HCT116 (cell line): ENCODE data around the gene TACO1. TPM values are rescaled to one million over a fixed set of nuclear protein-coding genes. Genes with fewer than 3 reads are reported as not detected.

Experiments used
- ATAC-seq: fragments of 200-7000 bp; cut with Tn5 transposase; 2 replicates; pipeline ENCODE4 v1.9.1; 2020; ENCODE audit warnings: mild to moderate bottlenecking, moderate library complexity
- BruUV-seq: library from RNA; stranded (reverse); fragments of 400-500 nt; replicated peaks from 2 replicates; lab custom pipeline; 2021; lab: Mats Ljungman, UMichigan
- CTCF ChIA-PET: fragments of 300-600 bp; sonication (Branson Sonifier 250); formaldehyde crosslinking; loops from one replicate; lab custom pipeline; 2021; ENCODE audit warnings: antibody characterized with exemption; lab: Charles Lee
- POLR2A ChIA-PET: fragments of 300-600, 350-600 bp; sonication (Branson Sonifier 250); formaldehyde crosslinking; loops from one replicate; lab custom pipeline; 2021; ENCODE audit warnings: antibody characterized with exemption; lab: Charles Lee
- RAD21 ChIA-PET, 2 experiments: fragments of 300-600 bp; sonication (Branson Sonifier 250); formaldehyde crosslinking; loops; one replicate each; lab custom pipeline; 2023; ENCODE audit warnings: low total read pairs in 2 of 2; ENCODE audit not compliant: uncharacterized antibody in 2 of 2, unreplicated experiment in 2 of 2, low non-redundant PET in 1 of 2; lab: Charles Lee
- DNase-seq: peaks from one replicate; pipeline ENCODE4 v3.0.0-alpha.2; 2010; ENCODE audit warnings: low read depth, low spot score
- H2AFZ ChIP-seq: fragments of 200-600 bp; shearing (Covaris generic), sonication (generic); 2 replicates; pipeline ENCODE4 v1.6.1; 2017; ENCODE audit warnings: low read depth, mixed run types, mixed read lengths, antibody characterized with exemption, low read length; ENCODE audit not compliant: poor library complexity, severe bottlenecking
- H3K27ac ChIP-seq: 2 replicates; pipeline ENCODE4 v1.5.1; 2012; ENCODE audit warnings: low read depth, low read length
- H3K27me3 ChIP-seq: fragments of 200-600 bp; sonication (generic); 2 replicates; pipeline ENCODE4 v1.6.1; 2016; ENCODE audit warnings: mixed run types, low read length, mixed read lengths; ENCODE audit not compliant: insufficient read depth
- H3K36me3 ChIP-seq, 2 experiments: fragments of 200-500 bp in 1 of 2; fragments of 200-600 bp in 1 of 2; sonication (Bioruptor generic) in 1 of 2; sonication (generic) in 1 of 2; 2 replicates each; pipeline versions ENCODE4 v1.5.1 to v1.6.1; 2014 to 2016; ENCODE audit warnings: low read length in 2 of 2, inconsistent platforms in 1 of 2, mixed read lengths in 1 of 2, mixed run types in 1 of 2; ENCODE audit not compliant: insufficient read depth in 2 of 2, control insufficient read depth in 1 of 2
- H3K4me1 ChIP-seq, 2 experiments: fragments of 200-600 bp in 1 of 2; sonication (generic) in 1 of 2; 2 replicates each; pipeline versions ENCODE4 v1.5.1 to v1.6.1; 2012 to 2017; ENCODE audit warnings: low read length in 2 of 2, inconsistent platforms in 1 of 2, mild to moderate bottlenecking in 1 of 2, mixed read lengths in 1 of 2, mixed run types in 1 of 2, moderate library complexity in 1 of 2; ENCODE audit not compliant: insufficient read depth in 2 of 2, control insufficient read depth in 1 of 2
- H3K4me2 ChIP-seq: fragments of 200-600 bp; sonication (generic); 2 replicates; pipeline ENCODE4 v1.6.1; 2017; ENCODE audit warnings: mixed run types, low read length, mixed read lengths
- H3K4me3 ChIP-seq, 2 experiments: fragments of 200-600 bp in 1 of 2; sonication (generic) in 1 of 2; replicated peaks in 1 of 2; 2 replicates each; pipeline ENCODE4 v1.5.1; 2011 to 2016; ENCODE audit warnings: low read length in 2 of 2, control low read depth in 1 of 2, low read depth in 1 of 2, mild to moderate bottlenecking in 1 of 2, mixed read lengths in 1 of 2, mixed run types in 1 of 2
- H3K79me2 ChIP-seq: fragments of 200-600 bp; sonication (generic); 2 replicates; pipeline ENCODE4 v1.6.1; 2017; ENCODE audit warnings: mild to moderate bottlenecking, mixed run types, low read length, moderate library complexity, mixed read lengths; ENCODE audit not compliant: insufficient read depth
- H3K9ac ChIP-seq: fragments of 200-600 bp; sonication (generic); 2 replicates; pipeline ENCODE4 v1.6.1; 2016; ENCODE audit warnings: low read length, mixed read lengths
- H3K9me2 ChIP-seq: fragments of 200-600 bp; sonication (generic), shearing (Covaris generic); 2 replicates; pipeline ENCODE4 v1.6.1; 2017; ENCODE audit warnings: mixed run types, mild to moderate bottlenecking, moderate library complexity; ENCODE audit not compliant: insufficient read depth
- H3K9me3 ChIP-seq, 2 experiments: fragments of 200-500 bp in 1 of 2; fragments of 200-600 bp in 1 of 2; sonication (Bioruptor generic) in 1 of 2; sonication (generic) in 1 of 2; 2 replicates each; pipeline ENCODE4 v1.6.1; 2014 to 2017; ENCODE audit warnings: low read length in 2 of 2, mixed read lengths in 2 of 2, inconsistent platforms in 1 of 2, low read depth in 1 of 2, mild to moderate bottlenecking in 1 of 2, mixed run types in 1 of 2, moderate library complexity in 1 of 2; ENCODE audit not compliant: control insufficient read depth in 1 of 2, insufficient read depth in 1 of 2
- H4K20me1 ChIP-seq: fragments of 200-600 bp; sonication (generic), shearing (Covaris generic); 2 replicates; pipeline ENCODE4 v1.6.1; 2017; ENCODE audit warnings: mixed run types, mild to moderate bottlenecking, moderate library complexity; ENCODE audit not compliant: insufficient read depth
- CTCF ChIP-seq, 3 experiments: fragments of 200-600 bp in 1 of 3; sonication (generic) in 1 of 3; IDR thresholded peaks in 2 of 3; conservative IDR thresholded peaks in 1 of 3; 2 replicates each; pipeline ENCODE4 v1.5.1; 2012 to 2017; ENCODE audit warnings: low read depth in 2 of 3, low read length in 2 of 3, antibody characterized with exemption in 1 of 3, borderline replicate concordance in 1 of 3, control low read depth in 1 of 3, mild to moderate bottlenecking in 1 of 3, mixed read lengths in 1 of 3, mixed run types in 1 of 3, moderate library complexity in 1 of 3; ENCODE audit not compliant: insufficient read depth in 1 of 3
- EZH2 ChIP-seq: fragments of 200-600 bp; sonication (generic); IDR thresholded peaks from 2 replicates; pipeline ENCODE4 v1.6.1; 2017; ENCODE audit warnings: antibody characterized with exemption, mixed run types
- EZH2phosphoT487 ChIP-seq: fragments of 200-600 bp; IDR thresholded peaks from 2 replicates; pipeline ENCODE4 v1.6.1; 2018; ENCODE audit warnings: antibody characterized with exemption, borderline replicate concordance
- POLR2A ChIP-seq: IDR thresholded peaks from 2 replicates; pipeline ENCODE4 v1.7.0; 2011; ENCODE audit warnings: borderline replicate concordance; ENCODE audit not compliant: insufficient read depth, insufficient read length; ENCODE audit errors: extremely low read depth
- POLR2AphosphoS5 ChIP-seq: IDR thresholded peaks from 2 replicates; pipeline ENCODE4 v1.6.1; 2011; ENCODE audit warnings: mild to moderate bottlenecking, low read depth, low read length, moderate library complexity
- REST ChIP-seq: IDR thresholded peaks from 2 replicates; pipeline ENCODE4 v1.6.1; 2012; ENCODE audit warnings: low read depth
- SIN3A ChIP-seq: IDR thresholded peaks from 2 replicates; pipeline ENCODE4 v1.6.1; 2012; ENCODE audit warnings: low read depth
- TCF7L2 ChIP-seq: IDR thresholded peaks from 2 replicates; pipeline ENCODE4 v1.7.0; 2011; ENCODE audit warnings: borderline replicate concordance, inconsistent platforms; ENCODE audit not compliant: insufficient read depth, insufficient read length; ENCODE audit errors: extremely low read depth
- YY1 ChIP-seq: IDR thresholded peaks from 2 replicates; pipeline ENCODE4 v1.6.1; 2011; ENCODE audit warnings: low read length, low read depth, moderate library complexity, mild to moderate bottlenecking; ENCODE audit not compliant: insufficient replicate concordance; ENCODE audit errors: extremely low read depth
- ZBTB33 ChIP-seq: IDR thresholded peaks from 2 replicates; pipeline ENCODE4 v1.6.1; 2011; ENCODE audit warnings: mild to moderate bottlenecking, low read length, moderate library complexity; ENCODE audit not compliant: insufficient replicate concordance; ENCODE audit errors: extremely low read depth
- ZFX ChIP-seq: fragments of 450-650 bp; IDR thresholded peaks from 2 replicates; pipeline ENCODE4 v1.6.1; 2017
- ZNF274 ChIP-seq: fragments of 200-500 bp; sonication (Bioruptor generic); IDR thresholded peaks from 2 replicates; pipeline ENCODE4 v1.6.1; 2014; ENCODE audit warnings: mild to moderate bottlenecking, low read depth, low read length, inconsistent platforms
- intact Hi-C: fragments of 100-400 bp; cut with micrococcal nuclease; formaldehyde crosslinking; loops from 2 replicates; pipeline ENCODE4 v1.10.0; 2022
- total RNA-seq: library from RNA; stranded (reverse); gene quantifications from one replicate; pipeline ENCODE4 v1.2.1, GENCODE V29; 2021; ENCODE audit not compliant: unreplicated experiment

Gene TACO1
- total RNA-seq, 1 experiment from 2014 or later = 39.6 TPM

- RAD21 ChIA-PET = no interaction called here
- Histone ChIP-seq H3K36me3 (no peaks in the 10 kb centered on the region), H4K20me1 (no peaks in the 10 kb centered on the region), H3K4me2 (no peak overlapping the region), H3K79me2 (no peaks in the 10 kb centered on the region), H2AFZ (no peak overlapping the region), H3K9ac (no peak overlapping the region), H3K4me1 (no peaks in the 10 kb centered on the region), H3K9me3 (no peaks in the 10 kb centered on the region), H3K9me2 (no peaks in the 10 kb centered on the region), H3K27me3 (no peaks in the 10 kb centered on the region), H3K4me3 (no peak overlapping the region), H3K27ac (no peak overlapping the region)
- intact Hi-C loops = no loop called here
- no peak for ATAC-seq
- POLR2A ChIA-PET = no interaction called here
- BruUV-seq = no TSS peak
- CTCF ChIA-PET = interaction anchor here (1.1 to 2.5 kb wide), 2 partner anchors 22 to 209 kb away, joined by 4 to 8 read pairs; no protein-coding TSS in a partner anchor
- TF ChIP-seq POLR2A (no peak), ZBTB33 (no peak)
- no peak for DNase-seq
Measured at GRCh38 chr17:63634163-63634562, 33.5 kb downstream of the TACO1 start.

GRCh38 chr17:63634816-63635215 is 34.1 kb downstream of the TACO1 start:
- H3K36me3 ChIP-seq = no peaks in the 10 kb centered on the region
- H3K4me2 ChIP-seq = no peak overlapping the region
- no peaks in the 10 kb centered on the region for H3K4me1 ChIP-seq
- POLR2A ChIA-PET = interaction anchor here (1.4 kb wide), 1 partner anchor 13 kb away, joined by 6 read pairs; the partner anchor contains the start of gene MAP3K3
- H3K9me3 ChIP-seq = no peaks in the 10 kb centered on the region
- H3K27me3 ChIP-seq = no peaks in the 10 kb centered on the region
- RAD21 ChIA-PET = no interaction called here
- DNase-seq = no peak
- H3K4me3 ChIP-seq = no peak overlapping the region
- no peak for ATAC-seq
- H3K9ac ChIP-seq = no peak overlapping the region
- H3K9me2 ChIP-seq = no peaks in the 10 kb centered on the region
- H3K79me2 ChIP-seq = no peaks in the 10 kb centered on the region
- BruUV-seq = no TSS peak
- intact Hi-C loops = no loop called here
- CTCF ChIA-PET = interaction anchor here (2.5 kb wide), 1 partner anchor 23 kb away, joined by 8 read pairs; no protein-coding TSS in a partner anchor
- no peaks in the 10 kb centered on the region for H4K20me1 ChIP-seq
- H2AFZ ChIP-seq = no peak overlapping the region
- no peak overlapping the region for H3K27ac ChIP-seq
- TF ChIP-seq EZH2 (no peak), EZH2phosphoT487 (no peak), YY1 (no peak), TCF7L2 (no peak), CTCF (IDR thresholded peaks at IDR 0.05 in 2 of 3, conservative IDR thresholded peaks at IDR 0.05 in 1 of 3; ENCODE audit: borderline replicate concordance in 1 of 3, insufficient read depth in 1 of 3, low read depth in 2 of 3, low read length in 2 of 3) (no peak), ZFX (no peak), POLR2AphosphoS5 (no peak), REST (no peak), SIN3A (no peak), ZNF274 (no peak)
